ENCODE data around the gene HCFC1.
A peak's percentile ranks its signal among the peaks of the same experiment; 100 is the strongest.

The HCFC1 gene

GRCh38 chrX:153951683-153952372, 19.8 kb downstream of the HCFC1 start:
- H2AK5ac ChIP-seq (ENCODE audit: low read depth, low read length) = no peak overlapping the region
- no peaks in the 10 kb centered on the region for H3K27me3 ChIP-seq (ENCODE audit: control insufficient read depth in 3 of 3, insufficient read depth in 3 of 3, low read depth in 1 of 3, low read length in 3 of 3)
- no peak overlapping the region for H4K91ac ChIP-seq (ENCODE audit: low read depth, low read length, poor library complexity)
- H3K4me1 ChIP-seq (ENCODE audit: control insufficient read depth in 2 of 2, insufficient read depth in 1 of 2, low read depth in 1 of 2, low read length in 2 of 2) = peaks cover 12 to 17% of the 10 kb centered on the region in 2 donors
- H3K14ac ChIP-seq (ENCODE audit: low read length) = no peak overlapping the region
- no peak overlapping the region for H2BK5ac ChIP-seq (ENCODE audit: low read length)
- no peak overlapping the region for H3K4me3 ChIP-seq (ENCODE audit: low read length in 2 of 2)
- no peak for DNase-seq (ENCODE audit: low spot score)
- WGBS, 2 donors (ENCODE audit: extremely low coverage in 2 of 2, insufficient read length in 2 of 2, insufficient replicate concordance in 1 of 2) = no CpG with 5 or more reads among the region's 28 CpGs
- peak overlapping the region; percentile 60 for H3K9ac ChIP-seq (ENCODE audit: low read depth, low read length, poor library complexity)
- H2BK120ac ChIP-seq (ENCODE audit: low read depth, low read length) = no peak overlapping the region
- no peak overlapping the region for H3K4ac ChIP-seq (ENCODE audit: low read length)
- H4K8ac ChIP-seq (ENCODE audit: low read depth, low read length) = no peak overlapping the region
- H3K9me3 ChIP-seq (replicated peaks in 1 of 2; ENCODE audit: control insufficient read depth in 2 of 2, insufficient read depth in 1 of 2, low read depth in 1 of 2, low read length in 2 of 2) = no peaks in the 10 kb centered on the region
- peaks cover 6% of the 10 kb centered on the region for H3K79me1 ChIP-seq (ENCODE audit: low read depth, low read length)
- H3K4me2 ChIP-seq (ENCODE audit: insufficient read depth, low read length, poor library complexity, severe bottlenecking) = no peak overlapping the region
- H3K18ac ChIP-seq (ENCODE audit: low read length) = no peak overlapping the region
- H2BK12ac ChIP-seq (ENCODE audit: low read length) = no peak overlapping the region
- peaks cover 44 to 93% of the 10 kb centered on the region in 2 donors for H3K36me3 ChIP-seq (replicated peaks in 1 of 2; ENCODE audit: control insufficient read depth in 2 of 2, insufficient read depth in 2 of 2, low read length in 2 of 2)
- no peak overlapping the region for H2BK15ac ChIP-seq (ENCODE audit: low read length)
- no peak overlapping the region for H3K23ac ChIP-seq (ENCODE audit: low read depth, low read length, poor library complexity)
- H3K27ac ChIP-seq (replicated peaks; ENCODE audit: low read length) = no peak overlapping the region
- H2AFZ ChIP-seq (ENCODE audit: low read length) = no peak overlapping the region

GRCh38 chrX:153950127-153950526, 21.5 kb downstream of the HCFC1 start:
- H3K4me3 ChIP-seq (ENCODE audit: low read length in 2 of 2) = no peak overlapping the region
- H3K36me3 ChIP-seq (replicated peaks in 1 of 2; ENCODE audit: control insufficient read depth in 2 of 2, insufficient read depth in 2 of 2, low read length in 2 of 2) = peaks cover 33 to 76% of the 10 kb centered on the region in 2 donors
- no peak overlapping the region for H4K8ac ChIP-seq (ENCODE audit: low read depth, low read length)
- H3K18ac ChIP-seq (ENCODE audit: low read length) = no peak overlapping the region
- no CpG with 5 or more reads among the region's 19 CpGs for WGBS, 2 donors (ENCODE audit: extremely low coverage in 2 of 2, insufficient read length in 2 of 2, insufficient replicate concordance in 1 of 2)
- no peak overlapping the region for H3K14ac ChIP-seq (ENCODE audit: low read length)
- H3K23ac ChIP-seq (ENCODE audit: low read depth, low read length, poor library complexity) = no peak overlapping the region
- H4K91ac ChIP-seq (ENCODE audit: low read depth, low read length, poor library complexity) = no peak overlapping the region
- H2BK5ac ChIP-seq (ENCODE audit: low read length) = no peak overlapping the region
- H3K4ac ChIP-seq (ENCODE audit: low read length) = no peak overlapping the region
- no peak overlapping the region for H3K9ac ChIP-seq (ENCODE audit: low read depth, low read length, poor library complexity)
- H2BK15ac ChIP-seq (ENCODE audit: low read length) = no peak overlapping the region
- H2AK5ac ChIP-seq (ENCODE audit: low read depth, low read length) = no peak overlapping the region
- no peak for DNase-seq (ENCODE audit: low spot score)
- peaks cover 12 to 17% of the 10 kb centered on the region in 2 donors for H3K4me1 ChIP-seq (ENCODE audit: control insufficient read depth in 2 of 2, insufficient read depth in 1 of 2, low read depth in 1 of 2, low read length in 2 of 2)
- no peak overlapping the region for H3K4me2 ChIP-seq (ENCODE audit: insufficient read depth, low read length, poor library complexity, severe bottlenecking)
- H2BK12ac ChIP-seq (ENCODE audit: low read length) = no peak overlapping the region
- H3K9me3 ChIP-seq (replicated peaks in 1 of 2; ENCODE audit: control insufficient read depth in 2 of 2, insufficient read depth in 1 of 2, low read depth in 1 of 2, low read length in 2 of 2) = no peaks in the 10 kb centered on the region
- no peaks in the 10 kb centered on the region for H3K27me3 ChIP-seq (ENCODE audit: control insufficient read depth in 3 of 3, insufficient read depth in 3 of 3, low read depth in 1 of 3, low read length in 3 of 3)
- H2BK120ac ChIP-seq (ENCODE audit: low read depth, low read length) = no peak overlapping the region
- peak overlapping the region; percentile 35 for H3K27ac ChIP-seq (replicated peaks; ENCODE audit: low read length)
- peaks cover 6% of the 10 kb centered on the region for H3K79me1 ChIP-seq (ENCODE audit: low read depth, low read length)
- no peak overlapping the region for H2AFZ ChIP-seq (ENCODE audit: low read length)

- Histone ChIP-seq H3K79me1 (ENCODE audit: low read depth, low read length) (peaks cover 6% of the 10 kb centered on the region), H2AK5ac (ENCODE audit: low read depth, low read length) (no peak overlapping the region), H3K9me3 (replicated peaks in 1 of 2; ENCODE audit: control insufficient read depth in 2 of 2, insufficient read depth in 1 of 2, low read depth in 1 of 2, low read length in 2 of 2) (no peaks in the 10 kb centered on the region), H3K23ac (ENCODE audit: low read depth, low read length, poor library complexity) (no peak overlapping the region), H2BK12ac (ENCODE audit: low read length) (no peak overlapping the region), H2BK120ac (ENCODE audit: low read depth, low read length) (no peak overlapping the region), H3K4me1 (ENCODE audit: control insufficient read depth in 2 of 2, insufficient read depth in 1 of 2, low read depth in 1 of 2, low read length in 2 of 2) (peaks cover 12 to 21% of the 10 kb centered on the region in 2 donors), H3K4me2 (ENCODE audit: insufficient read depth, low read length, poor library complexity, severe bottlenecking) (no peak overlapping the region), H3K9ac (ENCODE audit: low read depth, low read length, poor library complexity) (no peak overlapping the region), H3K27ac (replicated peaks; ENCODE audit: low read length) (peak overlapping the region; percentile 94), H3K4me3 (ENCODE audit: low read length in 2 of 2) (peak overlapping the region in 1 of 2 donors; percentile 42), H2BK15ac (ENCODE audit: low read length) (no peak overlapping the region), H2BK5ac (ENCODE audit: low read length) (peak overlapping the region; percentile 66), H3K4ac (ENCODE audit: low read length) (no peak overlapping the region), H4K91ac (ENCODE audit: low read depth, low read length, poor library complexity) (no peak overlapping the region), H3K14ac (ENCODE audit: low read length) (no peak overlapping the region), H3K18ac (ENCODE audit: low read length) (peak overlapping the region; percentile 57), H4K8ac (ENCODE audit: low read depth, low read length) (no peak overlapping the region), H2AFZ (ENCODE audit: low read length) (no peak overlapping the region), H3K36me3 (replicated peaks in 1 of 2; ENCODE audit: control insufficient read depth in 2 of 2, insufficient read depth in 2 of 2, low read length in 2 of 2) (peaks cover 31 to 66% of the 10 kb centered on the region in 2 donors), H3K27me3 (ENCODE audit: control insufficient read depth in 3 of 3, insufficient read depth in 3 of 3, low read depth in 1 of 3, low read length in 3 of 3) (peaks cover 0 to 3% (median 0%) of the 10 kb centered on the region in 3 experiments)
- no CpG with 5 or more reads among the region's 30 CpGs for WGBS, 2 donors (ENCODE audit: extremely low coverage in 2 of 2, insufficient read length in 2 of 2, insufficient replicate concordance in 1 of 2)
- no peak for DNase-seq (ENCODE audit: low spot score)
Measured at GRCh38 chrX:153948847-153949805, 22.5 kb downstream of the HCFC1 start.

- peaks cover 6% of the 10 kb centered on the region for H3K79me1 ChIP-seq (ENCODE audit: low read depth, low read length)
- WGBS, 2 donors (ENCODE audit: extremely low coverage in 2 of 2, insufficient read length in 2 of 2, insufficient replicate concordance in 1 of 2) = no CpG with 5 or more reads among the region's 10 CpGs
- peak overlapping the region; percentile 46 for H2BK12ac ChIP-seq (ENCODE audit: low read length)
- peaks cover 26 to 55% of the 10 kb centered on the region in 2 donors for H3K36me3 ChIP-seq (replicated peaks in 1 of 2; ENCODE audit: control insufficient read depth in 2 of 2, insufficient read depth in 2 of 2, low read length in 2 of 2)
- peak overlapping the region; percentile 56 for H2AK5ac ChIP-seq (ENCODE audit: low read depth, low read length)
- H2BK120ac ChIP-seq (ENCODE audit: low read depth, low read length) = no peak overlapping the region
- H3K23ac ChIP-seq (ENCODE audit: low read depth, low read length, poor library complexity) = no peak overlapping the region
- H3K4me3 ChIP-seq (ENCODE audit: low read length in 2 of 2) = no peak overlapping the region
- peaks cover 12 to 19% of the 10 kb centered on the region in 2 donors for H3K4me1 ChIP-seq (ENCODE audit: control insufficient read depth in 2 of 2, insufficient read depth in 1 of 2, low read depth in 1 of 2, low read length in 2 of 2)
- no peak overlapping the region for H4K91ac ChIP-seq (ENCODE audit: low read depth, low read length, poor library complexity)
- no peak overlapping the region for H3K4ac ChIP-seq (ENCODE audit: low read length)
- peak overlapping the region; percentile 94 for H3K27ac ChIP-seq (replicated peaks; ENCODE audit: low read length)
- no peak overlapping the region for H2BK15ac ChIP-seq (ENCODE audit: low read length)
- H4K8ac ChIP-seq (ENCODE audit: low read depth, low read length) = no peak overlapping the region
- H3K18ac ChIP-seq (ENCODE audit: low read length) = peak overlapping the region; percentile 95
- H2AFZ ChIP-seq (ENCODE audit: low read length) = no peak overlapping the region
- peaks cover 0 to 5% (median 0%) of the 10 kb centered on the region in 3 experiments for H3K27me3 ChIP-seq (ENCODE audit: control insufficient read depth in 3 of 3, insufficient read depth in 3 of 3, low read depth in 1 of 3, low read length in 3 of 3)
- H3K14ac ChIP-seq (ENCODE audit: low read length) = no peak overlapping the region
- DNase-seq (ENCODE audit: low spot score) = no peak
- H3K4me2 ChIP-seq (ENCODE audit: insufficient read depth, low read length, poor library complexity, severe bottlenecking) = no peak overlapping the region
- no peak overlapping the region for H3K9ac ChIP-seq (ENCODE audit: low read depth, low read length, poor library complexity)
- H3K9me3 ChIP-seq (replicated peaks in 1 of 2; ENCODE audit: control insufficient read depth in 2 of 2, insufficient read depth in 1 of 2, low read depth in 1 of 2, low read length in 2 of 2) = no peaks in the 10 kb centered on the region
- no peak overlapping the region for H2BK5ac ChIP-seq (ENCODE audit: low read length)
Measured at GRCh38 chrX:153948002-153948466, 23.6 kb downstream of the HCFC1 start.
